SU-DHL-6 (cell line): ENCODE measurements around the gene ART1.

ENCODE experiments used
- EZH2phosphoT487 ChIP-seq: fragments of 200-600 bp; sonication (generic), shearing (Covaris generic); conservative IDR thresholded peaks from 2 replicates; pipeline ENCODE4 v1.6.1; 2018; ENCODE audit warnings: mild to moderate bottlenecking, antibody characterized with exemption, low read length, moderate library complexity, mixed read lengths
- TF ChIP-seq, protein P1 (sequence below): fragments of 200-600 bp; sonication (generic); IDR thresholded peaks from one replicate; pipeline ENCODE4 v1.5.1; 2017; ENCODE audit warnings: antibody characterized with exemption, mild to moderate bottlenecking, low read length, moderate library complexity; ENCODE audit not compliant: insufficient read depth, poor library complexity, severe bottlenecking

- TF ChIP-seq, protein P1, sequence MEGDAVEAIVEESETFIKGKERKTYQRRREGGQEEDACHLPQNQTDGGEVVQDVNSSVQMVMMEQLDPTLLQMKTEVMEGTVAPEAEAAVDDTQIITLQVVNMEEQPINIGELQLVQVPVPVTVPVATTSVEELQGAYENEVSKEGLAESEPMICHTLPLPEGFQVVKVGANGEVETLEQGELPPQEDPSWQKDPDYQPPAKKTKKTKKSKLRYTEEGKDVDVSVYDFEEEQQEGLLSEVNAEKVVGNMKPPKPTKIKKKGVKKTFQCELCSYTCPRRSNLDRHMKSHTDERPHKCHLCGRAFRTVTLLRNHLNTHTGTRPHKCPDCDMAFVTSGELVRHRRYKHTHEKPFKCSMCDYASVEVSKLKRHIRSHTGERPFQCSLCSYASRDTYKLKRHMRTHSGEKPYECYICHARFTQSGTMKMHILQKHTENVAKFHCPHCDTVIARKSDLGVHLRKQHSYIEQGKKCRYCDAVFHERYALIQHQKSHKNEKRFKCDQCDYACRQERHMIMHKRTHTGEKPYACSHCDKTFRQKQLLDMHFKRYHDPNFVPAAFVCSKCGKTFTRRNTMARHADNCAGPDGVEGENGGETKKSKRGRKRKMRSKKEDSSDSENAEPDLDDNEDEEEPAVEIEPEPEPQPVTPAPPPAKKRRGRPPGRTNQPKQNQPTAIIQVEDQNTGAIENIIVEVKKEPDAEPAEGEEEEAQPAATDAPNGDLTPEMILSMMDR = no peak
- TF ChIP-seq EZH2phosphoT487 = no peak
These were observed 41.8 kb downstream of the ART1 start for GRCh38 chr11:3686751-3687150.
